AG10803 (cell line): ENCODE results near the gene PRRG2.

Experiments used
- DNase-seq: peaks from one replicate; pipeline ENCODE4 v3.0.0; 2010; ENCODE audit warnings: low read depth
- H3K4me3 ChIP-seq: 2 replicates; pipeline ENCODE4 v1.5.1; 2011; ENCODE audit warnings: mild to moderate bottlenecking, low read length, control low read depth
- CTCF ChIP-seq: conservative IDR thresholded peaks from 2 replicates; pipeline ENCODE4 v1.5.1; 2011; ENCODE audit warnings: mild to moderate bottlenecking, low read length, control low read depth, inconsistent platforms

Gene PRRG2

GRCh38 chr19:49541914-49542313 is 39.2 kb upstream of the PRRG2 start:
- H3K4me3 ChIP-seq = no peak overlapping the region
- DNase-seq = no peak
- TF ChIP-seq CTCF = no peak

GRCh38 chr19:49542446-49542845 is 38.7 kb upstream of the PRRG2 start:
- no peak for TF ChIP-seq CTCF
- DNase-seq = no peak
- no peak overlapping the region for H3K4me3 ChIP-seq

- TF ChIP-seq CTCF = no peak
- no peak for DNase-seq
- no peak overlapping the region for H3K4me3 ChIP-seq
Observed at GRCh38 chr19:49543032-49543431, 38.1 kb upstream of the PRRG2 start.

- no peak for DNase-seq
- H3K4me3 ChIP-seq = no peak overlapping the region
- no peak for TF ChIP-seq CTCF
Observed at GRCh38 chr19:49544154-49544553, 37.0 kb upstream of the PRRG2 start.

GRCh38 chr19:49546825-49547565 is 34.1 kb upstream of the PRRG2 start:
- DNase-seq = peak; percentile 90
- no peak overlapping the region for H3K4me3 ChIP-seq
- TF ChIP-seq CTCF = peak; percentile 92

GRCh38 chr19:49549045-49549444 is 32.1 kb upstream of the PRRG2 start:
- no peak for TF ChIP-seq CTCF
- DNase-seq = no peak
- H3K4me3 ChIP-seq = no peak overlapping the region

GRCh38 chr19:49551531-49551930 is 29.6 kb upstream of the PRRG2 start:
- no peak for DNase-seq
- no peak overlapping the region for H3K4me3 ChIP-seq
- no peak for TF ChIP-seq CTCF
